Measurements from ENCODE around the gene ZYX. TPM values are rescaled to one million over a fixed set of nuclear protein-coding genes. Genes with fewer than 3 reads are reported as not detected.

ZYX gene
- total and polyA plus RNA-seq, 2 donors from 2014 or later, result 50.1 to 193 TPM

DNA sequence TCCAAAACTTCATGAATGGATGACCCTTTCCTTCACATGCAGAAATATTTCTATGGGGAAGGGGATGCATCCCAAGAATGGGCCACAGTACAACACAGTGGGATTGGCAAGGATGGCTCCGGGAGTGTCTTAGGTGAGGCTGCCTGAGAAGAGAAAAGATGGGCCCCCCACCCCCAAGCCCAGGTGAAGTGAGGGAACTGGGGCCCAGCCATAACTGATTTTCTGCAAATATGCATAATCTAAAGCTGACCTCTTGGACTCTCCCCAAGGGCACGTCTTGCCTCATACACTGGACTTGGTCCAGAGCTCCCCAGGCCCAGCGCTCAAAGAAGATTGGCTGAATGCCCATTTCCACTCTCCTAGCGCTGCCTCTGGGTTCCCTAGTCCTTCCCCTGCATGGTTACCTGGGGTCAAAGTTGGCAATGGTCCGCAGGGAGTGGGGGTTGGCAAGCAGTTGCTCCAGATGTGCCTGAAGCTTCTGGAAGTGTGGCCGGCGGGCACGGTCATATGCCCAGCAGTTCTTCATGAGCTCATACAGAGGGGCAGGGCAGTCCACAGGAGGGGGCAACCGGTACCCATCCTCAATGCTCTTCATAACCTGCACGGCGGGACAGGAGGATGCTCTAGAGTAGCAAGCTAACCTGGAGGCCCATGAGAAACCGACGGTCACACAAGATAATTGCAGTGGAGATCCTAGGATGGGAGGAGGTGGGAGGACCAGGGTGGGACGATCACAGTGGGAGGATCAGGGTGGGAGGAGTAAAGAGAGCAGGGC, 12.3 kb downstream of the ZYX start:
- Histone ChIP-seq H3K27ac (ENCODE audit: low read depth in 2 of 2, low read length in 2 of 2) (no peak overlapping the region), H3K9me3 (ENCODE audit: control insufficient read depth in 2 of 3, insufficient read depth in 1 of 3, low read length in 3 of 3) (no peaks in the 10 kb centered on the region), H3K4me1 (ENCODE audit: control insufficient read depth in 2 of 3, insufficient read depth in 2 of 3, low read depth in 1 of 3, low read length in 3 of 3) (peaks cover 0 to 24% (median 0%) of the 10 kb centered on the region in 3 donors), H3K36me3 (ENCODE audit: control insufficient read depth in 2 of 3, insufficient read depth in 3 of 3, low read length in 3 of 3) (peaks cover 3 to 16% (median 8%) of the 10 kb centered on the region in 3 donors), H3K9ac (ENCODE audit: low read length in 3 of 3) (no peak overlapping the region), H3K27me3 (ENCODE audit: control insufficient read depth, insufficient read depth, low read length) (no peaks in the 10 kb centered on the region), H3K4me3 (ENCODE audit: low read length in 3 of 3) (no peak overlapping the region)
- no peak for TF ChIP-seq CTCF (IDR thresholded peaks at IDR 0.05; ENCODE audit: borderline replicate concordance, extremely low read depth, insufficient read depth)
- FAIRE-seq, result no peak
- intact Hi-C loops (cut with DNase I), result no loop called here
- DNase-seq, result no peak

DNA sequence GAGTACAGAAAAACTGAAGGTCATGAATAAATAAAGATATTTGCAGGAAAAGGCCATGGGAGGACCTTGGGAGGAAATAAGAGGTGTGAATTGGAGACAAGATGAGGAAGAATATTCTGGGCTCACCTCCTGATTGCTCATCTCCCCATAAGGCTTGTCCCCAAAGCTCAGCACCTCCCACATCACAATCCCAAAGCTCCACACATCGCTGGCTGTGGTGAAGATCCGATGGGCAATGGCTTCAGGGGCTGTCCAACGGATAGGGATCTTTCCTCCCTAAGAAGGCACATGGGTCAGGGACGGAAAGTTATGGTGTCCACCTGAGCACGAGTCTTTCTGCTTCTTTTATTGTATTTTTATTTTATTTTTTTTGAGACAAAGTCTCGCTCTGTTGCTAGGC, 12.9 kb downstream of the ZYX start:
- DNase-seq (no peak), FAIRE-seq (no peak)
- Histone ChIP-seq H3K27me3 (ENCODE audit: control insufficient read depth, insufficient read depth, low read length) (no peaks in the 10 kb centered on the region), H3K4me1 (ENCODE audit: control insufficient read depth in 2 of 3, insufficient read depth in 2 of 3, low read depth in 1 of 3, low read length in 3 of 3) (peaks cover 0 to 24% (median 0%) of the 10 kb centered on the region in 3 donors), H3K9ac (ENCODE audit: low read length in 3 of 3) (no peak overlapping the region), H3K27ac (ENCODE audit: low read depth in 2 of 2, low read length in 2 of 2) (no peak overlapping the region), H3K9me3 (ENCODE audit: control insufficient read depth in 2 of 3, insufficient read depth in 1 of 3, low read length in 3 of 3) (no peaks in the 10 kb centered on the region), H3K4me3 (ENCODE audit: low read length in 3 of 3) (no peak overlapping the region), H3K36me3 (ENCODE audit: control insufficient read depth in 2 of 3, insufficient read depth in 3 of 3, low read length in 3 of 3) (peaks cover 3 to 14% (median 8%) of the 10 kb centered on the region in 3 donors)
- intact Hi-C loops (cut with DNase I), result no loop called here
- no peak for TF ChIP-seq CTCF (IDR thresholded peaks at IDR 0.05; ENCODE audit: borderline replicate concordance, extremely low read depth, insufficient read depth)

GRCh38 chr7:143394777-143395176, 13.6 kb downstream of the ZYX start:
- Histone ChIP-seq H3K27me3 (ENCODE audit: control insufficient read depth, insufficient read depth, low read length) (no peaks in the 10 kb centered on the region), H3K27ac (ENCODE audit: low read depth in 2 of 2, low read length in 2 of 2) (no peak overlapping the region), H3K36me3 (ENCODE audit: control insufficient read depth in 2 of 3, insufficient read depth in 3 of 3, low read length in 3 of 3) (peaks cover 3 to 10% (median 7%) of the 10 kb centered on the region in 3 donors), H3K9ac (ENCODE audit: low read length in 3 of 3) (no peak overlapping the region), H3K4me1 (ENCODE audit: control insufficient read depth in 2 of 3, insufficient read depth in 2 of 3, low read depth in 1 of 3, low read length in 3 of 3) (peaks cover 0 to 24% (median 0%) of the 10 kb centered on the region in 3 donors), H3K4me3 (ENCODE audit: low read length in 3 of 3) (no peak overlapping the region), H3K9me3 (ENCODE audit: control insufficient read depth in 2 of 3, insufficient read depth in 1 of 3, low read length in 3 of 3) (no peaks in the 10 kb centered on the region)
- no peak for TF ChIP-seq CTCF (IDR thresholded peaks at IDR 0.05; ENCODE audit: borderline replicate concordance, extremely low read depth, insufficient read depth)
- no peak for FAIRE-seq
- intact Hi-C loops (cut with DNase I), result no loop called here
- no peak for DNase-seq

All from kidney (tissue), 14 donors.